Endothelial cell (in vitro differentiated cells): ENCODE results near the gene TRAK2. TPM values are rescaled to one million over a fixed set of nuclear protein-coding genes. Genes with fewer than 3 reads are reported as not detected.
A peak's percentile ranks its signal among the peaks of the same experiment; 100 is the strongest.

Experiments used
- DNase-seq: peaks from one replicate; pipeline ENCODE4 v3.0.0; 2021; ENCODE audit warnings: low spot score
- H3K27ac Mint-ChIP-seq: one replicate; pipeline ENCODE4 v1.8.0; 2021; ENCODE audit warnings: mixed read lengths, inconsistent platforms; ENCODE audit not compliant: unreplicated experiment
- H3K27me3 Mint-ChIP-seq: one replicate; pipeline ENCODE4 v1.8.0; 2021; ENCODE audit warnings: mild to moderate bottlenecking, moderate library complexity, mixed read lengths, inconsistent platforms; ENCODE audit not compliant: unreplicated experiment
- H3K36me3 Mint-ChIP-seq: one replicate; pipeline ENCODE4 v1.8.0; 2021; ENCODE audit warnings: mild to moderate bottlenecking, low read depth, mixed read lengths, inconsistent platforms; ENCODE audit not compliant: unreplicated experiment
- H3K4me1 Mint-ChIP-seq: one replicate; pipeline ENCODE4 v1.8.0; 2021; ENCODE audit warnings: mild to moderate bottlenecking, mixed read lengths, inconsistent platforms; ENCODE audit not compliant: unreplicated experiment
- H3K4me3 Mint-ChIP-seq: one replicate; pipeline ENCODE4 v1.8.0; 2021; ENCODE audit warnings: mild to moderate bottlenecking, mixed read lengths, inconsistent platforms; ENCODE audit not compliant: unreplicated experiment
- H3K9me3 Mint-ChIP-seq: one replicate; pipeline ENCODE4 v1.8.0; 2021; ENCODE audit warnings: mixed read lengths, inconsistent platforms; ENCODE audit not compliant: unreplicated experiment
- CTCF ChIP-seq: fragments of 200-600 bp; sonication (generic); IDR thresholded peaks from one replicate; pipeline ENCODE4 v1.5.0; 2021; ENCODE audit warnings: antibody characterized with exemption; ENCODE audit not compliant: unreplicated experiment
- total RNA-seq: library from RNA; stranded (reverse); fragmentation: NEBNext Ultra II Directional; extraction: Animal tissue kit (Norgen Biotek cat#: 25700); gene quantifications from one replicate; pipeline ENCODE4 v1.2.1, GENCODE V29; 2021; ENCODE audit not compliant: unreplicated experiment

TRAK2 gene
- total RNA-seq, 1 donor from 2014 or later, result 18.4 TPM

- Mint-ChIP-seq H3K27me3 (no peaks in the 10 kb centered on the region), H3K27ac (no peak overlapping the region), H3K36me3 (peaks cover 26% of the 10 kb centered on the region), H3K9me3 (no peaks in the 10 kb centered on the region), H3K4me1 (no peaks in the 10 kb centered on the region), H3K4me3 (no peak overlapping the region)
- peak; percentile 82 for TF ChIP-seq CTCF
- peak; percentile 22 for DNase-seq
Observed at GRCh38 chr2:201363857-201364560, 87.2 kb downstream of the TRAK2 start.

- Mint-ChIP-seq H3K9me3 (no peaks in the 10 kb centered on the region), H3K36me3 (peaks cover 18% of the 10 kb centered on the region)
- TF ChIP-seq CTCF, result no peak
Observed at GRCh38 chr2:201362396-201362795, 88.9 kb downstream of the TRAK2 start.

DNA sequence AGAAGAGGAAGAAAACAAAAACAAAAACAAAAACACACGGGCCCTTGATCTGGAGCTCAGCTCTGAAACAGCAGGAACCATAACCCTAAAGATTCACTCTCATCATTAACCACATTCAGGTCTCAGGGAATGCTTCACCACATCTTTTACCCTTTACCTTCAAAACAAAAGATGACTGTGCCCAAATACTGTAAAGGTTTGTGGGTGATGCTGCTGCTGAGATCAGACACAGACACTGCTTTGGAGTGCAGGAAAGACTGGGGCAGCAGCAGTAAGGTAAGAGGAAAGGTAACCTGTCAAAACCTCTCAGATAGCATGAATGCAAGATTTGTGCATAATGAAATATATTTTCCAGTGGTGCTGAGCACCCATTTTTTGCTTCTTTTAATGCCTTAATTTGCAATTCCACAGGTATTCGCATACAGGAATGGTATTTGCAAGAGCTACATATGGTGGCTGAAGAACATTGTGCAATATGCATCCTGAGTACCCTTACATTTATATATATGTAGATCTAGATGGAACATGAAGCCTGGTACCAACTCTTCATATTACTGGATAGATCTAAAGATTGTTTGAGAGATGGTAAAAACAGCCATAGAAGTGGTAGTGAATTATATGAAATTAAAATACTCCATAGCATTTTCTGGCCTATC lies 90.1 kb downstream of the TRAK2 start:
- H3K4me3 Mint-ChIP-seq, result no peak overlapping the region
- H3K36me3 Mint-ChIP-seq, result peaks cover 18% of the 10 kb centered on the region
- no peak overlapping the region for H3K27ac Mint-ChIP-seq
- no peak for TF ChIP-seq CTCF
- DNase-seq, result no peak
- no peaks in the 10 kb centered on the region for H3K27me3 Mint-ChIP-seq
- H3K4me1 Mint-ChIP-seq, result no peaks in the 10 kb centered on the region
- H3K9me3 Mint-ChIP-seq, result no peaks in the 10 kb centered on the region

More at GRCh38 chr2:201362396-201362795, 88.9 kb downstream of the TRAK2 start:
- H3K4me1 Mint-ChIP-seq, result no peaks in the 10 kb centered on the region
- no peak overlapping the region for H3K27ac Mint-ChIP-seq
- no peak for DNase-seq
- H3K27me3 Mint-ChIP-seq, result no peaks in the 10 kb centered on the region
- no peak overlapping the region for H3K4me3 Mint-ChIP-seq

DNA sequence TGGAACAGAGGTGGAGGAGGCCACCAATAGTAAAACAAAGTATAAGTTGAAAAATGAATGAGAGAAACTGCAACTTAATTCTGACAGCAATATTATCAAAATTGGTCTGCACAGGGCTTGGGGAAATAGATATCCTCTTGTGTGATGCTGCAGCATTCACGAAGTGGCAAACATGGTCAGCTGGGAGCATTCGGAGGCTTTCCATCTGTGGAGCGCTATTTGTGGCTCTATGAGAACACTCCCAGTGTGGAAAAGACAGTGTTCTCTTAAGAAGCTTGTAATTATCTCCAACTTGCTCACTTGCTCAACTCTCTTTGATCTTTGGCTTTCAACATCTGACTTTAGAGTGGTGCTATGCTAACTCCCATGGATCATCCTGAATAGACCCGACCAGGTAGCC lies 91.0 kb downstream of the TRAK2 start:
- Mint-ChIP-seq H3K36me3 (peaks cover 18% of the 10 kb centered on the region), H3K27ac (no peak overlapping the region), H3K27me3 (no peaks in the 10 kb centered on the region), H3K4me1 (peaks cover 3% of the 10 kb centered on the region), H3K9me3 (no peaks in the 10 kb centered on the region), H3K4me3 (no peak overlapping the region)
- no peak for DNase-seq
- TF ChIP-seq CTCF, result no peak

- H3K4me3 Mint-ChIP-seq, result no peak overlapping the region
- H3K27ac Mint-ChIP-seq, result no peak overlapping the region
- no peaks in the 10 kb centered on the region for H3K9me3 Mint-ChIP-seq
- peaks cover 4% of the 10 kb centered on the region for H3K4me1 Mint-ChIP-seq
- no peaks in the 10 kb centered on the region for H3K27me3 Mint-ChIP-seq
- TF ChIP-seq CTCF, result no peak
- H3K36me3 Mint-ChIP-seq, result peaks cover 15% of the 10 kb centered on the region
- DNase-seq, result no peak
Observed at GRCh38 chr2:201358684-201359083, 92.6 kb downstream of the TRAK2 start.
